WTC11 (cell line): ENCODE measurements around the gene MN1. TPM values are rescaled to one million over a fixed set of nuclear protein-coding genes. Genes with fewer than 3 reads are reported as not detected.

Experiments
- ATAC-seq: fragments of 200-7000 bp; cut with Tn5 transposase; 2 replicates; pipeline ENCODE4 v1.10.0; 2021; ENCODE audit warnings: mild to moderate bottlenecking, moderate library complexity
- CTCF ChIA-PET: fragments of 300-600 bp; sonication (Branson Sonifier 250); formaldehyde crosslinking; loops from one replicate; lab custom pipeline; 2021; ENCODE audit warnings: antibody characterized with exemption; lab: Charles Lee
- POLR2A ChIA-PET: fragments of 350-600 bp; sonication (Branson Sonifier 250); formaldehyde crosslinking; loops from one replicate; lab custom pipeline; 2021; ENCODE audit warnings: antibody characterized with exemption; lab: Charles Lee
- DNase-seq: peaks from one replicate; pipeline ENCODE4 v3.0.0; 2021; ENCODE audit warnings: low spot score
- H3K27ac Mint-ChIP-seq: 2 replicates; pipeline ENCODE4 v1.8.0; 2021; ENCODE audit warnings: mixed read lengths
- H3K27me3 Mint-ChIP-seq: 2 replicates; pipeline ENCODE4 v1.8.0; 2021; ENCODE audit warnings: low read depth, mild to moderate bottlenecking, moderate library complexity, mixed read lengths
- H3K36me3 Mint-ChIP-seq: 2 replicates; pipeline ENCODE4 v1.8.0; 2021; ENCODE audit warnings: mixed read lengths
- H3K4me1 Mint-ChIP-seq: 2 replicates; pipeline ENCODE4 v1.8.0; 2022; ENCODE audit warnings: mixed read lengths
- H3K4me3 Mint-ChIP-seq: 2 replicates; pipeline ENCODE4 v1.8.0; 2021; ENCODE audit warnings: mild to moderate bottlenecking, moderate library complexity, mixed read lengths
- H3K9me3 Mint-ChIP-seq: 2 replicates; pipeline ENCODE4 v1.8.0; 2021; ENCODE audit warnings: mixed read lengths
- ATF1 ChIP-seq: sonication (generic); formaldehyde crosslinking; IDR thresholded peaks from 2 replicates; pipeline ENCODE4 v1.8.1; 2023; ENCODE audit warnings: mild to moderate bottlenecking, moderate library complexity, missing genetic modification reagents
- CBFB ChIP-seq: sonication (generic); formaldehyde crosslinking; IDR thresholded peaks from 2 replicates; pipeline ENCODE4 v1.8.1; 2022; ENCODE audit warnings: mild to moderate bottlenecking, low read depth, missing genetic modification reagents
- CREM ChIP-seq: sonication (generic); formaldehyde crosslinking; IDR thresholded peaks from 2 replicates; pipeline ENCODE4 v1.8.1; 2022; ENCODE audit warnings: mild to moderate bottlenecking, missing genetic modification reagents, moderate library complexity
- ELF4 ChIP-seq: sonication (generic); formaldehyde crosslinking; IDR thresholded peaks from 2 replicates; pipeline ENCODE4 v1.8.1; 2022; ENCODE audit warnings: low read depth, mild to moderate bottlenecking, moderate library complexity, missing genetic modification reagents
- FOXK1 ChIP-seq: sonication (generic); formaldehyde crosslinking; IDR thresholded peaks from 2 replicates; pipeline ENCODE4 v1.8.0; 2022; ENCODE audit warnings: mild to moderate bottlenecking, moderate library complexity, missing genetic modification reagents
- KAT7 ChIP-seq: sonication (generic); formaldehyde crosslinking; IDR thresholded peaks from 2 replicates; pipeline ENCODE4 v1.8.1; 2023; ENCODE audit warnings: missing genetic modification reagents, mild to moderate bottlenecking, borderline replicate concordance
- PREB ChIP-seq: sonication (generic); formaldehyde crosslinking; IDR thresholded peaks from 2 replicates; pipeline ENCODE4 v1.8.1; 2022; ENCODE audit warnings: mild to moderate bottlenecking, missing genetic modification reagents, moderate library complexity, borderline replicate concordance
- RELA ChIP-seq: sonication (generic); formaldehyde crosslinking; IDR thresholded peaks from 2 replicates; pipeline ENCODE4 v1.8.1; 2022; ENCODE audit warnings: missing genetic modification reagents, mild to moderate bottlenecking, borderline replicate concordance
- SMAD3 ChIP-seq: sonication (generic); formaldehyde crosslinking; IDR thresholded peaks from 2 replicates; pipeline ENCODE4 v1.8.0; 2022; ENCODE audit warnings: missing genetic modification reagents, mild to moderate bottlenecking, borderline replicate concordance
- TCF7 ChIP-seq: sonication (generic); formaldehyde crosslinking; IDR thresholded peaks from 2 replicates; pipeline ENCODE4 v1.8.0; 2022; ENCODE audit warnings: mild to moderate bottlenecking, low read depth, missing genetic modification reagents, moderate library complexity
- TEAD1 ChIP-seq: sonication (generic); formaldehyde crosslinking; IDR thresholded peaks from 2 replicates; pipeline ENCODE4 v1.8.0; 2022; ENCODE audit warnings: mild to moderate bottlenecking, missing genetic modification reagents
- TEAD4 ChIP-seq: sonication (generic); formaldehyde crosslinking; IDR thresholded peaks from 2 replicates; pipeline ENCODE4 v1.8.0; 2022; ENCODE audit warnings: mild to moderate bottlenecking, missing genetic modification reagents
- TP53 ChIP-seq: sonication (generic); formaldehyde crosslinking; IDR thresholded peaks from 2 replicates; pipeline ENCODE4 v1.8.1; 2023; ENCODE audit warnings: mild to moderate bottlenecking, missing genetic modification reagents
- ZNF138 ChIP-seq: sonication (generic); formaldehyde crosslinking; conservative IDR thresholded peaks from 2 replicates; pipeline ENCODE4 v1.8.1; 2022; ENCODE audit warnings: mild to moderate bottlenecking, moderate library complexity, missing genetic modification reagents
- ZNF317 ChIP-seq: sonication (generic); formaldehyde crosslinking; IDR thresholded peaks from 2 replicates; pipeline ENCODE4 v1.8.1; 2023; ENCODE audit warnings: low read depth, mild to moderate bottlenecking, moderate library complexity, missing genetic modification reagents, borderline replicate concordance
- ZNF396 ChIP-seq: fragments of 250-450 bp; sonication (Bioruptor Pico); IDR thresholded peaks from 2 replicates; pipeline ENCODE4 v1.8.0; 2021; ENCODE audit warnings: mild to moderate bottlenecking, moderate library complexity, borderline replicate concordance
- ZNF423 ChIP-seq: fragments of 250-450 bp; sonication (Bioruptor Pico); IDR thresholded peaks from 2 replicates; pipeline ENCODE4 v2.1.2; 2022; ENCODE audit warnings: mild to moderate bottlenecking, moderate library complexity
- ZNF425 ChIP-seq: fragments of 250-450 bp; sonication (Bioruptor Pico); conservative IDR thresholded peaks from 2 replicates; pipeline ENCODE4 v1.9.0; 2021; ENCODE audit warnings: mild to moderate bottlenecking
- ZNF671 ChIP-seq: fragments of 250-450 bp; sonication (Bioruptor Pico); IDR thresholded peaks from 2 replicates; pipeline ENCODE4 v1.8.0; 2021; ENCODE audit warnings: mild to moderate bottlenecking
- total RNA-seq: library from RNA; stranded (reverse); gene quantifications from 3 replicates; pipeline ENCODE4 v1.2.3, GENCODE V29; 2021
- TF ChIP-seq, protein P1 (sequence below): sonication (generic); formaldehyde crosslinking; IDR thresholded peaks from 2 replicates; pipeline ENCODE4 v1.8.1; 2023; ENCODE audit warnings: mild to moderate bottlenecking, missing genetic modification reagents, moderate library complexity
- TF ChIP-seq, protein P2 (sequence below): fragments of 250-450 bp; sonication (Bioruptor Pico); IDR thresholded peaks from 2 replicates; pipeline ENCODE4 v1.8.0; 2021; ENCODE audit warnings: mild to moderate bottlenecking
- TF ChIP-seq, protein P3 (sequence below): fragments of 200-600 bp; IDR thresholded peaks from 2 replicates; pipeline ENCODE4 v1.8.0; 2022; ENCODE audit warnings: antibody characterized with exemption

The MN1 gene
- total RNA-seq, 1 experiment from 2014 or later, result 21.3 TPM

DNA sequence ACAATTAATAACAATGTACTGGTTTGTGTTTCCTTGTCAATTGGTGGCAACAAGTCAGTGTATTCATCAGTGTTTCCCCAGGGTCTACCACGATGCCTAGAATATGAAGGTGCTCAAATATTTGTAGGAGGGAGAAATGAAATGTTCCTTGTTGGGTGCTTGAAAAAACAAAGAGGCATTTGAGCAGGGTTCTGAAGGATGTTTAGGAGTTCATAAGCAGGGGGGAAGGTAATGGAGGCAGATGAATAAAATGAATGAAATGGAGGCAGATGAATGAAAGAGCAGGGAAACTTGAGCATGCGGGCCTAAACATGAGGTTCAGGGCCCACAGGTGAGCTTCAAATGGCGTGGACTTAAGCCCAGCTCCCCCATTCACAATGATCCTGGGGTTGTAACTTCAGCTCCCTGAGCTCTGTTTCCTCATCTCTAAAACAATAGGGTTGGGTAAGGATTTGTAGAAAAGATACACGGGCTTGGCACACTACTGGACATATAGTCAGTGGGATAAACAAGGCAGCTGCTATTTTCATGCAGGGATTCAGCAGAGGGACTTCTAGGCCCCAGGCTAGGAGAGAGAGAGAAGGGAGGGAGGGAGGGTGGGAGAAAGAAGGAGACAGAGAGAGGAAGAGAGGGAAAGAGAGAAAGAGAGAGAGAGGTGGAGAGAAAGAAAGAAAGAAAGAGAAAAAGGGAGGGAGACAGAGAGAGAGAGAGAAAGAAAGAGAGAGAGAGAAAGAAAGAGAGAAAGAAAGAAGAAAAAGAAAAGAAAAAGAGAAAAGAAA lies 73.7 kb downstream of the MN1 start (continued):
- TF ChIP-seq ZNF425, result no peak
- TF ChIP-seq KAT7, result no peak
- no peak for TF ChIP-seq SMAD3
- no peak for TF ChIP-seq ZNF138 (CRISPR knock-in tag)
- TF ChIP-seq CBFB, result no peak
- no peak for TF ChIP-seq ZNF396 (CRISPR knock-in tag)

DNA sequence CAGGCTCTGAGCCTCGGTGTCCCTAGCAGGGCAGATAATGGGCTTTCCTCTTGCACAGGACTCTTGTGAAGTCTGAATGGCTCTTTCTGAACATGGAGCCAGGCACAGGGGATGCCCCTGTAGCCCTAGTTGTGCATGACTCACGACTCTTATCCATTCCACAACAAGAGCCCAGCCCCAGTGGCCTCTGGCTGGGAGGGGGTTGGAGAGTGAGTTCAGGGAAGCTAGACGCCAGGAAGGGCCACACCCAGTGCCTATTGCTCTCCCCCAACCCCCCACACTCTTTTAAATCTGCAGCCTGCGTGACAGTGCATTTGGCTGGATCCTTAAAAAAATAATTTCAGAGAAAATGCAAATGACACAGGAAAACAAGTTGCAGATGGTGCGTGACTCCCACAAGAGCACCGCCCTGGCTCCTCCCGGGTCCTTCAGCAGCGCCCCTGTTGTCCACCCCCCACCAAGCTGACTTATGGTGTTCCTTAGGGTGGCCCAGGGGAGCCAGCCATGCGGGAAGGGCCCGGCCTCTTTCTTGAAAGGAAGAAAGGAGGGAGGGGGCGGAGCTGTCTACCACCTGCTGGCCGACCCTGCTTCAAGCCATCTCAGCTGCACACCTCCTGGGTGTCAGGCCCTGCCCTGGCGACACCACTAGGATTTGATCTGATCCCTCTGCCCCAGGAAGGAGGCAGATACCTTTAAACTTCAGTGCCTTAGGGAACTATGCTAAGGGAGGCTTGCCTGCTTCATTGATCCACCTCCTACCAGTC lies 74.7 kb downstream of the MN1 start:
- POLR2A ChIA-PET, result no interaction called here
- H3K36me3 Mint-ChIP-seq, result peaks cover 44% of the 10 kb centered on the region
- DNase-seq (no peak), ATAC-seq (peak; percentile 14)
- no peak overlapping the region for H3K4me3 Mint-ChIP-seq
- no peaks in the 10 kb centered on the region for H3K27me3 Mint-ChIP-seq
- H3K9me3 Mint-ChIP-seq, result peaks cover 29% of the 10 kb centered on the region
- no peak for TF ChIP-seq ZNF425
- TF ChIP-seq TEAD4 (CRISPR knock-in tag), result no peak
- TF ChIP-seq TEAD1, result no peak
- no peak for TF ChIP-seq TCF7
- TF ChIP-seq, protein P1, sequence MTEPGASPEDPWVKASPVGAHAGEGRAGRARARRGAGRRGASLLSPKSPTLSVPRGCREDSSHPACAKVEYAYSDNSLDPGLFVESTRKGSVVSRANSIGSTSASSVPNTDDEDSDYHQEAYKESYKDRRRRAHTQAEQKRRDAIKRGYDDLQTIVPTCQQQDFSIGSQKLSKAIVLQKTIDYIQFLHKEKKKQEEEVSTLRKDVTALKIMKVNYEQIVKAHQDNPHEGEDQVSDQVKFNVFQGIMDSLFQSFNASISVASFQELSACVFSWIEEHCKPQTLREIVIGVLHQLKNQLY (CRISPR knock-in tag), result no peak
- TF ChIP-seq PREB (CRISPR knock-in tag), result no peak
- TF ChIP-seq, protein P2, sequence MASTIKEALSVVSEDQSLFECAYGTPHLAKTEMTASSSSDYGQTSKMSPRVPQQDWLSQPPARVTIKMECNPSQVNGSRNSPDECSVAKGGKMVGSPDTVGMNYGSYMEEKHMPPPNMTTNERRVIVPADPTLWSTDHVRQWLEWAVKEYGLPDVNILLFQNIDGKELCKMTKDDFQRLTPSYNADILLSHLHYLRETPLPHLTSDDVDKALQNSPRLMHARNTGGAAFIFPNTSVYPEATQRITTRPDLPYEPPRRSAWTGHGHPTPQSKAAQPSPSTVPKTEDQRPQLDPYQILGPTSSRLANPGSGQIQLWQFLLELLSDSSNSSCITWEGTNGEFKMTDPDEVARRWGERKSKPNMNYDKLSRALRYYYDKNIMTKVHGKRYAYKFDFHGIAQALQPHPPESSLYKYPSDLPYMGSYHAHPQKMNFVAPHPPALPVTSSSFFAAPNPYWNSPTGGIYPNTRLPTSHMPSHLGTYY (CRISPR knock-in tag), result no peak
- peaks cover 46% of the 10 kb centered on the region for H3K4me1 Mint-ChIP-seq
- peak overlapping the region; percentile 73 for H3K27ac Mint-ChIP-seq
- CTCF ChIA-PET, result no interaction called here

DNA sequence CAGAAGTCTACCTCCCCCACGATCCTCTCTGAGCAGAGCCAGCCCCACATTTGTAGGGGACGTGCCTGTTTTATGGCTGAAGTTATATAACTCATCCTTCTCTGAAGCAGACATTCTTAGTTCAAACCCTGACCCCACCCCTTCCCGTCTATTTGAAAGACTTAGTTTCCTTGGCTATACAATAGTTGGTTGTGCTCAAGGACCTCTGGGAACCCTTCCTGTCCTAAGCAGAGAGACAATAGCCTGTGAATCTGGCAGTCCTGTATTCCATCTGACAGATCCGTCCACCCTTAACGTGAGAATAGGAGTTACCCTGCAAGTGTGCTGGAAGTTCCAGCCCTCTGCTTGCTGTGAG lies 75.2 kb downstream of the MN1 start:
- Mint-ChIP-seq H3K9me3 (peaks cover 29% of the 10 kb centered on the region), H3K27me3 (no peaks in the 10 kb centered on the region), H3K4me3 (no peak overlapping the region), H3K27ac (no peak overlapping the region), H3K4me1 (peaks cover 42% of the 10 kb centered on the region), H3K36me3 (peaks cover 44% of the 10 kb centered on the region)
- ATAC-seq (no peak), DNase-seq (no peak)
- POLR2A ChIA-PET, result no interaction called here
- CTCF ChIA-PET, result no interaction called here
- TF ChIP-seq CREM (CRISPR knock-in tag) (no peak), ZNF138 (CRISPR knock-in tag) (no peak), FOXK1 (CRISPR knock-in tag) (no peak), RELA (no peak), PREB (CRISPR knock-in tag) (no peak), ELF4 (CRISPR knock-in tag) (no peak), ZNF671 (CRISPR knock-in tag) (no peak), TP53 (CRISPR knock-in tag) (no peak), ZNF423 (CRISPR knock-in tag) (no peak), ZNF317 (CRISPR knock-in tag) (no peak), ATF1 (CRISPR knock-in tag) (no peak)
- TF ChIP-seq, protein P3, sequence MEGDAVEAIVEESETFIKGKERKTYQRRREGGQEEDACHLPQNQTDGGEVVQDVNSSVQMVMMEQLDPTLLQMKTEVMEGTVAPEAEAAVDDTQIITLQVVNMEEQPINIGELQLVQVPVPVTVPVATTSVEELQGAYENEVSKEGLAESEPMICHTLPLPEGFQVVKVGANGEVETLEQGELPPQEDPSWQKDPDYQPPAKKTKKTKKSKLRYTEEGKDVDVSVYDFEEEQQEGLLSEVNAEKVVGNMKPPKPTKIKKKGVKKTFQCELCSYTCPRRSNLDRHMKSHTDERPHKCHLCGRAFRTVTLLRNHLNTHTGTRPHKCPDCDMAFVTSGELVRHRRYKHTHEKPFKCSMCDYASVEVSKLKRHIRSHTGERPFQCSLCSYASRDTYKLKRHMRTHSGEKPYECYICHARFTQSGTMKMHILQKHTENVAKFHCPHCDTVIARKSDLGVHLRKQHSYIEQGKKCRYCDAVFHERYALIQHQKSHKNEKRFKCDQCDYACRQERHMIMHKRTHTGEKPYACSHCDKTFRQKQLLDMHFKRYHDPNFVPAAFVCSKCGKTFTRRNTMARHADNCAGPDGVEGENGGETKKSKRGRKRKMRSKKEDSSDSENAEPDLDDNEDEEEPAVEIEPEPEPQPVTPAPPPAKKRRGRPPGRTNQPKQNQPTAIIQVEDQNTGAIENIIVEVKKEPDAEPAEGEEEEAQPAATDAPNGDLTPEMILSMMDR, result no peak
